Right atrium auricular region (tissue), 2 donors: ENCODE results near the gene VAV1. TPM values are rescaled to one million over a fixed set of nuclear protein-coding genes. Genes with fewer than 3 reads are reported as not detected.

Experiments
- DNase-seq: peaks from one replicate; pipeline ENCODE4 v3.0.0-alpha.2; 2019; ENCODE audit warnings: low spot score
- H3K27ac ChIP-seq, 2 donors: fragments of 200-600 bp; sonication (generic); 1 replicate in 1 of 2; 2 replicates in 1 of 2; pipeline ENCODE4 v1.5.1; 2016 to 2019
- H3K27me3 ChIP-seq, 2 donors: fragments of 200-600 bp; sonication (generic); one replicate each; pipeline versions ENCODE4 v1.5.1 to v1.6.0; 2017 to 2019
- H3K36me3 ChIP-seq: fragments of 200-600 bp; sonication (generic); one replicate; pipeline ENCODE4 v1.5.1; 2016
- H3K4me1 ChIP-seq, 2 donors: fragments of 200-600 bp; sonication (generic); one replicate each; pipeline versions ENCODE4 v1.5.1 to v1.6.0; 2017 to 2019
- H3K4me3 ChIP-seq, 2 donors: fragments of 200-600 bp; sonication (generic); 1 replicate in 1 of 2; 2 replicates in 1 of 2; pipeline ENCODE4 v1.5.1; 2017 to 2019; ENCODE audit warnings: mild to moderate bottlenecking in 1 of 2, moderate library complexity in 1 of 2
- H3K9me3 ChIP-seq, 2 donors: fragments of 200-600 bp; sonication (generic); one replicate each; pipeline ENCODE4 v1.5.1; 2019
- total RNA-seq, 2 donors: library from RNA; depleted of rRNA; stranded (reverse); fragments of >200 nt; gene quantifications; one replicate each; pipeline ENCODE4 v1.1.0, GENCODE V29; 2016
- TF ChIP-seq, protein P1 (sequence below), 2 donors: fragments of 200-600 bp; sonication (generic); IDR thresholded peaks; one replicate each; pipeline ENCODE4 v1.5.1; 2019; ENCODE audit warnings: antibody characterized with exemption in 2 of 2

The VAV1 gene
- total RNA-seq, 2 donors from 2014 or later: 0.52 to 1.4 TPM

DNA sequence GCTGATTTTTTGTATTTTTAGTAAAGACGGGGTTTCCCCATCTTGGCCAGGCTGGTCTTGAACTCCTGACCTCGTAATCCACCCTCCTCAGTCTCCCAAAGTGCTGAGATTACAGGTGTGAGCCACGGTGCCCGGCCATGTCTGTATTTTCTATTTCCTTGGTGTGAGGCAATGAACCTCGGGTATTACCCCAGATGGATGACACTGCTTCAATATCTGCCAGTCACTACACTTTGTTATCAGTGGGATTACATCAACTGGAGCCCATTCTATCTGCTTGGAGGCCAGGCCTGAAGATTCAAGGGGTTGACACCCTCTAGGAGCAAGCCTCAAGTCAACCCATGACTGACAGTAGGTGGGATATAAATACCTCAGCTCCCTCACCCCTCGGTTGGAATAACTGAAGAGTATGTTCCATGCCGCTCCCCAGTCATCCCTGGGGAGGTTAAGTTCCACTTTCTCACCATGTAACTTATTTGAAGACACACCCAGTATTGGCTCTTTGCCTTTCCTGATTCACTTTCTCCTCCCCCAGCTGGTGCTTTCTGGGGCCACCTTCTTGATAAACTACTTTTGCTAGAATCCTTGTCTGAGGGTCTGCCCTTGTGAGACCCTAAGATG is 113.9 kb downstream of the VAV1 start:
- Histone ChIP-seq H3K4me3 (no peak overlapping the region), H3K9me3 (peaks cover 0 to 9% of the 10 kb centered on the region in 2 donors), H3K4me1 (no peaks in the 10 kb centered on the region), H3K27me3 (no peaks in the 10 kb centered on the region), H3K36me3 (no peaks in the 10 kb centered on the region), H3K27ac (no peak overlapping the region)
- no peak for DNase-seq
- TF ChIP-seq, protein P1, sequence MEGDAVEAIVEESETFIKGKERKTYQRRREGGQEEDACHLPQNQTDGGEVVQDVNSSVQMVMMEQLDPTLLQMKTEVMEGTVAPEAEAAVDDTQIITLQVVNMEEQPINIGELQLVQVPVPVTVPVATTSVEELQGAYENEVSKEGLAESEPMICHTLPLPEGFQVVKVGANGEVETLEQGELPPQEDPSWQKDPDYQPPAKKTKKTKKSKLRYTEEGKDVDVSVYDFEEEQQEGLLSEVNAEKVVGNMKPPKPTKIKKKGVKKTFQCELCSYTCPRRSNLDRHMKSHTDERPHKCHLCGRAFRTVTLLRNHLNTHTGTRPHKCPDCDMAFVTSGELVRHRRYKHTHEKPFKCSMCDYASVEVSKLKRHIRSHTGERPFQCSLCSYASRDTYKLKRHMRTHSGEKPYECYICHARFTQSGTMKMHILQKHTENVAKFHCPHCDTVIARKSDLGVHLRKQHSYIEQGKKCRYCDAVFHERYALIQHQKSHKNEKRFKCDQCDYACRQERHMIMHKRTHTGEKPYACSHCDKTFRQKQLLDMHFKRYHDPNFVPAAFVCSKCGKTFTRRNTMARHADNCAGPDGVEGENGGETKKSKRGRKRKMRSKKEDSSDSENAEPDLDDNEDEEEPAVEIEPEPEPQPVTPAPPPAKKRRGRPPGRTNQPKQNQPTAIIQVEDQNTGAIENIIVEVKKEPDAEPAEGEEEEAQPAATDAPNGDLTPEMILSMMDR (IDR thresholded peaks at IDR 0.05): no peak

DNA sequence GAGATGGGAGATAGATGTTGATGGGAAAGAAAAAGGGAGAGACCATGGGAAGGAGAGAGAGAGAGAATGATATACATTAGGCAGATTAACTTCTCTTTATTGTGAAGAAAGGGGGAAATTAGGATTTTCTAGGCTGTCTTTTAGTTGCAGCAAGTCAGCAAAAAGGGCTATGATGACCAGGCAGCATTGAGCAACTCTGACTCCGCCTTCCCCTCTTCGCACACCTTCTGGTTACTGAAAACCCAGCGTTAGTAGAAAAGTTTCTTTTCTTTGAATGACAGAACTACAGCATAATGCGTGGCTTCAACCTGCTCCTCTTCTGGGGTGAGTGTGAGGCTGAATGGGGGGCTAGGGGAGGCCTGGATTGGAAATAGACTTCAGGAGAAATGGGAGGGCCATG is 114.8 kb downstream of the VAV1 start, which contains the start of gene ADGRE1:
Gene ADGRE1 (plus strand): TSS at position 264 of the 400 bp plus-strand sequence. CDS start 30 bp downstream, at position 294.
- no peak for DNase-seq
- Histone ChIP-seq H3K9me3 (peaks cover 0 to 9% of the 10 kb centered on the region in 2 donors), H3K36me3 (no peaks in the 10 kb centered on the region), H3K27ac (no peak within 1 kb of the TSS), H3K27me3 (no peaks in the 10 kb centered on the region), H3K4me3 (no peak within 1 kb of the TSS), H3K4me1 (no peaks in the 10 kb centered on the region)
- TF ChIP-seq, protein P1 (IDR thresholded peaks at IDR 0.05): no peak

DNA sequence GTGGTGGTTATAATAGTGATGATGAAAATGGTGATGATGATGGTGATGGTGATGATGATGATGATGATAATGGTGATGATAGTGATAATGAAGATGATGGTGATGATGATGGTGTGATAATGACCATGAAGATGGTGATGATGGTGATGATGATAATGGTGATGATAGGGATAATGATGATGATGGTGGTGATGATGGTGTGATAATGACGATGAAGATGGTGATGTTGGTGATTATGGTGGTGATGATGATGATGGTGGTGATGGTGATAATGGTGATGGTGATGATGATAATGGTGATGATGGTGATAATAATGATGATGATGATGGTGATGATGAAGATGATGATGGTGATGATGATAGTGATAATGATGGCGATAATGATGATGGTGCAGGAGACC is 116.5 kb downstream of the VAV1 start:
- no peak for DNase-seq
- Histone ChIP-seq H3K4me1 (no peaks in the 10 kb centered on the region), H3K27me3 (no peaks in the 10 kb centered on the region), H3K36me3 (no peaks in the 10 kb centered on the region), H3K9me3 (peaks cover 0 to 9% of the 10 kb centered on the region in 2 donors), H3K27ac (no peak overlapping the region), H3K4me3 (no peak overlapping the region)
- TF ChIP-seq, protein P1 (IDR thresholded peaks at IDR 0.05): no peak

DNA sequence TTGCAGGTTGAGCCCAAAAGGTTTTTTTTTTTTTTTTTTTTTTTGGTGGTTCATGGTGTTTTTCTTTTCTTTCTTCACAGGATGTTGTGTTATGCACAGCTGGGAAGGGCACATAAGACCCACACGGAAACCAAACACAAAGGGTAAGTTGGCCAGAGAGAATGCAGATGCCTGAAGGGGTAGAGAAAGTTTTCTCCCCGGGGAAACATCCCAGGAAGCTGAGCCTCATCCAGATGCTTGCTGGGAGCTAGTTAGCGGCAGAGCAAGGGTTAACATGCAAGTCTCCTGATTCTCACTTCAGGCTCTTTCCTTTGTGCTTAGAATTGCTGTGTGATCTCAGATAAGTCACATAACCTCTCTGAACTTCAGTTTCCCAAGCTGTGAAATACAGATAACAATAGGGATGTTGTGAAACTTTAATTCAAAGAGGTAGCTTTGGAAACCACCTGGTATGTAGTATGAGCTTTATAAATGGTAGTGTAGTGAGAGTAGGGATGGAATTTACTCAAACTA is 117.9 kb downstream of the VAV1 start:
- H3K27me3 ChIP-seq: no peaks in the 10 kb centered on the region
- TF ChIP-seq, protein P1 (IDR thresholded peaks at IDR 0.05): no peak
- H3K4me3 ChIP-seq: no peak overlapping the region
- H3K9me3 ChIP-seq: peaks cover 0 to 9% of the 10 kb centered on the region in 2 donors
- no peaks in the 10 kb centered on the region for H3K36me3 ChIP-seq
- no peaks in the 10 kb centered on the region for H3K4me1 ChIP-seq
- H3K27ac ChIP-seq: no peak overlapping the region
- no peak for DNase-seq

DNA sequence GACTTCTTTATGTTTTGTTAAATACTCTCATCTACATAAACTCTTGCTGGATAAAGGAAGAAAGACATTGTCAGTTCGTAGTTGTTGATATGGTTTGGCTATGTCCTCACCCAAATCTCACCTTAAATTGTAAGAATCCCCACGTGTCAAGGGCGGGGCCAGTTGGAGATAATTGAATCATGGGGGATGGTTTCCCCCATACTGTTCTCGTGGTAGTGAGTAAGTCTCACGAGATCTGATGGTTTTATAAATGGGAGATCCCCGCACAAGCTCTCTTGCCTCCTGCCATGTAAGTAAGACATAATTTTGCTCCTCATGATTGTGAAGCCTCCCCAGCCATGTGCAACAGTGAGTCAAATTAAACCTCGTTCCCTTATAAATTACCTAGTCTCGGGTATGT is 118.4 kb downstream of the VAV1 start:
- Histone ChIP-seq H3K27ac (no peak overlapping the region), H3K4me3 (no peak overlapping the region), H3K36me3 (no peaks in the 10 kb centered on the region), H3K9me3 (peaks cover 0 to 9% of the 10 kb centered on the region in 2 donors), H3K27me3 (no peaks in the 10 kb centered on the region), H3K4me1 (no peaks in the 10 kb centered on the region)
- no peak for DNase-seq
- TF ChIP-seq, protein P1 (IDR thresholded peaks at IDR 0.05): no peak
